RWPE2 (cell line): ENCODE data around the gene GCNT1.

Experiments
- ATAC-seq: fragments of 200-7000 bp; cut with Tn5 transposase; 3 replicates; pipeline ENCODE4 v1.9.1; 2021; ENCODE audit warnings: low read depth
- DNase-seq: peaks from one replicate; pipeline ENCODE4 v3.0.0-alpha.2; 2020; ENCODE audit warnings: low spot score
- H3K27ac ChIP-seq: fragments of 450-650 bp; 2 replicates; pipeline ENCODE4 v1.5.1; 2017; ENCODE audit warnings: mild to moderate bottlenecking; ENCODE audit not compliant: poor library complexity, severe bottlenecking
- H3K27me3 ChIP-seq: fragments of 250-450 bp; sonication (Bioruptor Pico); 2 replicates; pipeline ENCODE4 v1.5.1; 2021; ENCODE audit warnings: mild to moderate bottlenecking, moderate library complexity; ENCODE audit not compliant: insufficient read depth, poor library complexity, severe bottlenecking
- H3K36me3 ChIP-seq: fragments of 250-450 bp; sonication (Bioruptor Pico); 2 replicates; pipeline ENCODE4 v1.5.1; 2020; ENCODE audit warnings: low read depth, mild to moderate bottlenecking, moderate library complexity
- H3K4me1 ChIP-seq: fragments of 250-450 bp; sonication (Bioruptor Pico); 2 replicates; pipeline ENCODE4 v1.5.1; 2021; ENCODE audit warnings: mild to moderate bottlenecking, moderate library complexity; ENCODE audit not compliant: insufficient read depth, poor library complexity, severe bottlenecking
- H3K4me3 ChIP-seq: fragments of 250-450 bp; sonication (Bioruptor Pico); 2 replicates; pipeline ENCODE4 v1.5.1; 2021; ENCODE audit warnings: mild to moderate bottlenecking, moderate library complexity; ENCODE audit not compliant: severe bottlenecking
- H3K9me3 ChIP-seq: fragments of 250-450 bp; sonication (Bioruptor Pico); 2 replicates; pipeline ENCODE4 v1.5.1; 2021; ENCODE audit warnings: mild to moderate bottlenecking, moderate library complexity; ENCODE audit not compliant: severe bottlenecking
- CTCF ChIP-seq: fragments of 450-650 bp; IDR thresholded peaks from one replicate; pipeline ENCODE4 v1.5.1; 2017; ENCODE audit warnings: mild to moderate bottlenecking, moderate library complexity; ENCODE audit not compliant: poor library complexity, severe bottlenecking

GCNT1 gene

DNA sequence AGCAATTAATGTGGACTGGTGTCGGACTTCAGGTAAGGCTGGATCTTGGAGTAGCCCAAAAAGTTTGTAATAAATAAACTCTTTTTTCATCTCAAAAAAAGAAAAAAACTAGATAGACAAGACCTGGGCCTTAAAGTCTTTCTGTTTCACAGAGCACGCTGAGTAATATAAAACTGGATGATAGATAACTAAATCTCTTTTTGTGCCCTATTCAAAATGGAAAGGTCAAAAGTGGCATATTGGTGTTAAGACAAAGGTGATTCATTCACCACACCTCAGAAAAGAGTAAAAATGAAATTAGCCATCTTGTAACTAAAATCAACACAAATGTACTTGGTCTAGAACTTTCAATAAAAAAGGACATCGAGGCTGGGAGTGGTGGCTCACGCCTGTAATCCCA is 34.5 kb upstream of the GCNT1 start:
- no peaks in the 10 kb centered on the region for H3K36me3 ChIP-seq
- no peaks in the 10 kb centered on the region for H3K4me1 ChIP-seq
- no peak for TF ChIP-seq CTCF
- H3K27me3 ChIP-seq, result no peaks in the 10 kb centered on the region
- DNase-seq (no peak), ATAC-seq (no peak)
- no peak overlapping the region for H3K27ac ChIP-seq
- H3K4me3 ChIP-seq, result no peak overlapping the region
- H3K9me3 ChIP-seq, result no peaks in the 10 kb centered on the region

DNA sequence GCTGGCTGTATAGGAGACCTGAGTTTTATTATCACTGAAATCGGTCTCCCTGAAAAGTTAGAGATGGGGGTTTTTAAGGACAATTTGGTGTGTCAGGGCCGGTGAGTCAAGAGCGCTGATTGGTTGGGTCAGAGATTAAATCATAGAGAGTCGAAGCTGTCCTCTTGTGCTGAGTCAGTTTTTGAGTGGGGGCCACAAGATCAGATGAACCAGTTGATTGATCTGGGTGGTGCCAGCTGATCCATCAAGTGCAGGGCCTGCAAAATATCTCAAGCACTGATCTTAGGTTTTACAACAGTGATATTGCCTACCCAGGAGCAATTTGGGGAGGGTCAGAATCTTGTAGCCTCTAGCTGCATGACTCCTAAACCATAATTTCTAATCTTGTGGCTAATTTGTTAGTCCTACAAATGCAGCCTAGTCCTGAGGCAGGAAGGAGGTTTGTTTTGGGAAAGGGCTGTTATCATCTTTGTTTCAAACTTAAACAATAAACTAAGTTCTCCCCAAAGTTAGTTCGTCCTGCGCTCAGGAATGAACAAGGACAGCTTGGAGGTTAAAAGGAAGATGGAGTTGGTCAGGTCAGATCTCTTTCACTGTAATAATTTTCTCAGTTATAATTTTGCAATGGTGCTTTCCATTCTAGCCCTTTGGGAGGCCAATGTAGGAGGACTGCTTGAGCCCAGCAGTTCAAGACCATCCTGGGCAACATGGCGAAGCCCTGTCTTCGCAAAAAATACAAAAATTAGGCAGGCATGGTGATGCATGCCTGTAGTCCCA is 33.1 kb upstream of the GCNT1 start:
- Histone ChIP-seq H3K4me3 (no peak overlapping the region), H3K9me3 (no peaks in the 10 kb centered on the region), H3K27me3 (no peaks in the 10 kb centered on the region), H3K4me1 (no peaks in the 10 kb centered on the region), H3K27ac (no peak overlapping the region), H3K36me3 (no peaks in the 10 kb centered on the region)
- DNase-seq, result no peak
- no peak for TF ChIP-seq CTCF
- no peak for ATAC-seq

DNA sequence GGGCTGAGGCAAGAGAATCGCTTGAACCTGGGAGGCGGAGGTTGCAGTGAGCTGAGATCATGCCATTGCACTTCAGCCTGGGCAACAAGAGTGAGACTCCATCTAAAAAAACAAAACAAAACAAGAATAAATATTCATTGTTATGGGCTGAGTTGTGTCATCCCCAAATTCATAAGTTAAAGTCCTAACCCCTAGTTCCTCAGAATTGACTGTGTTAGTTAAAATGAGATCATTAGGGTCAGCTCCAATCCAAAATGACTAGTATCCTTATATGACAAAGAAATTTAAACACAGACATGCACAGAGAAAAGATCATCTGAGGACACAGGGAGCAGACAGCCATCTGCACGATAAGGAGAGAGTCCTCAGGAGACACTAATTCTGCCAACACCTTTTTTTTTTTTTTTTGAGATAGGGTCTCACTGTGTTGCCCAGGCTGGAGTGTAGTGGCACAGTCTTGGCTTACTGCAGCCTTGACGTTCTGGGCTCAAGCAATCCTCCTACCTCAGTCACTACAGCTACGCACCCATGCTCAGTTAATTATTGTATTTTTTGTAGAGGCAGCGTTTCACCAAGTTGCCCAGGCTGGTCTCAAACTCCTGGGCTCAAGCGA is 32.1 kb upstream of the GCNT1 start:
- Histone ChIP-seq H3K4me3 (no peak overlapping the region), H3K27ac (no peak overlapping the region), H3K4me1 (no peaks in the 10 kb centered on the region), H3K36me3 (no peaks in the 10 kb centered on the region), H3K27me3 (no peaks in the 10 kb centered on the region), H3K9me3 (no peaks in the 10 kb centered on the region)
- DNase-seq (no peak), ATAC-seq (no peak)
- TF ChIP-seq CTCF, result no peak

- Histone ChIP-seq H3K9me3 (no peaks in the 10 kb centered on the region), H3K27ac (no peak overlapping the region), H3K36me3 (no peaks in the 10 kb centered on the region), H3K4me1 (no peaks in the 10 kb centered on the region), H3K4me3 (no peak overlapping the region), H3K27me3 (no peaks in the 10 kb centered on the region)
- ATAC-seq (no peak), DNase-seq (no peak)
- no peak for TF ChIP-seq CTCF
These were observed 27.4 kb upstream of the GCNT1 start for GRCh38 chr9:76431601-76432000.

DNA sequence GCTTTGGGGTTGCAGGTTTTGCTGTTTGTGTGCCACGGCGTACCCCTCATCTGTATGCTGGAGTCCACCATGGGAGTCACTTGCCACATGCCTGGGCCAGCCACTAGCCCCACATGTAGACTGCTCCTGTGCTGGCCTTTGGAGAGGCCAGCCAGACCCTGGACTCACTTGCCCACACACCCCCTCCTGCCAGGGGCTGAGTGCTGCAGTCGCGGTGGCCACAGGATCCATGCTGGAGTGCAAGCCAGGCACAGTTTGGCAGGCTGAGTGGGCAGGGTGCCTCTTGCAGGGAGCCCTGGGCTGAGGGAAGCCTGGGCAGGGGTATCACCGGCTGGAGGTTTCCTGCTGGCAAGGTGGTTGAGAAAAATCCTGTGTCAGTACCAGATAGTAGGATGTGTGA is 25.6 kb upstream of the GCNT1 start:
- no peak for DNase-seq
- Histone ChIP-seq H3K9me3 (no peaks in the 10 kb centered on the region), H3K4me3 (no peak overlapping the region), H3K4me1 (no peaks in the 10 kb centered on the region), H3K27ac (no peak overlapping the region), H3K27me3 (no peaks in the 10 kb centered on the region), H3K36me3 (no peaks in the 10 kb centered on the region)
- 0 out of 3 replicates have a peak, but pooled peaks have one; percentile 14 for ATAC-seq
- no peak for TF ChIP-seq CTCF
